ENCODE data around the gene PKLR. TPM values are rescaled to one million over a fixed set of nuclear protein-coding genes. Genes with fewer than 3 reads are reported as not detected.
"Not testable (repeated sequence)": the region's sequence is repeated elsewhere in the genome, so short reads cannot be mapped to it uniquely, and the experiment has no call there.

The PKLR gene
- polyA plus RNA-seq, 1 donor: 0.09 TPM

DNA sequence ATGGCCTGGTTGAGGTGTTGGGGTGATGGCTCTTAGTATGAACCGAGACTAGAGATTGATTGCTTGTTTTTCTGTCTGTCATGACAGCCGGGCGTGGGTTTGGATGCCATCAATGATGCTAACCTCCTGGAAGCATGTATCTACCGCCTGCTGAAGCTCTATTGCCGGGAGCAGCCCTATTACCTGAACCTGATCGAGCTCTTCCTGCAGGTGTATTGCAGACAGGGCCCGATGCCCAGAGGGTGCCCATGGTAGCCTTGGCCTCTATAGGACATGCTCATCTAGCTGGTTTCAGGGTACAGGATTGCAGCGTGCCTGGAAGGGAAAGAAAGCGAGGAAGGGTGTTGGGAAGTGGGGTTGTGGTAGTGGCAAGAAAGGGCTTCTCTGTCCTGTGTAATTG is 16.8 kb upstream of the PKLR start:
- no peak for DNase-seq (ENCODE audit: low read depth)

DNA sequence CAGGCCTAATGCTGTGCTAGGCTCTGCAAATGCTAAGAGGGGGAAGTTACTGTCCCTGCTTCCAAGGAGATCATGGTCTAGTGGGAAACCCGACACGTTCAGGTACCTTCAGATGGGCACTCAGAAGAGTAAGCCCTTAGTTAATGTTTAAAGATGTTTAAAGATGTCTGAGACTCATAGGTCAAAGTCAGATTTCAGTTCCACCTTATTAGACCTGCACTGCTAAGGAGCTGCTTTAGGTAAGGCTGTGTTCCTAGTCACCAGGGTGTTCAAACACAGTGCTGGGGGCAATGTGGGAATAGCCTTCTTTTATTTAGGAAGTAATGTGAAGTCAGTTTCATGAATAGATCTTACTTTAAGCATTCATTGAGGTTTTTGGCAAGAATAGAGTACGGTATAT is 15.7 kb upstream of the PKLR start:
- DNase-seq (ENCODE audit: low read depth): no peak

DNA sequence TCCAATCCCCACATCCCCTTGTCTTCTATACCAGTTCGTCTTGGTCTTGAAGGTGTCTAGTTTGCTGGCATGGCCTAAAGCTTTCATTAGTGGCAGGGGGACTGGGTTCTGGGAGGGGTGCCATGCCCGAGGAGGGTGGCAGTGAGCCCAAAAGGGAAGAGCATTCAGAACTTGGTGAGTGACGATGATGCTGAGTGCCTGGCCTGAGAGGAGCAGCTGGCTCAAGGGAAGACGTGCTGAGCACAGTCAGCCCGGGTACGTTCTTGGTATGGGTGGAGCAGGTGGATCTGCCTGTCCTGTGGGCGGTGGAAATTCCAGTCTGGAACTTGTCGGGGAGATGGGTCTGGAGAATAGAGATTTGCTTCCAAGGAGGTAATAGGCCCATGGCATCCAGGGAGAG is 12.0 kb upstream of the PKLR start:
- DNase-seq (ENCODE audit: low read depth): no peak

DNA sequence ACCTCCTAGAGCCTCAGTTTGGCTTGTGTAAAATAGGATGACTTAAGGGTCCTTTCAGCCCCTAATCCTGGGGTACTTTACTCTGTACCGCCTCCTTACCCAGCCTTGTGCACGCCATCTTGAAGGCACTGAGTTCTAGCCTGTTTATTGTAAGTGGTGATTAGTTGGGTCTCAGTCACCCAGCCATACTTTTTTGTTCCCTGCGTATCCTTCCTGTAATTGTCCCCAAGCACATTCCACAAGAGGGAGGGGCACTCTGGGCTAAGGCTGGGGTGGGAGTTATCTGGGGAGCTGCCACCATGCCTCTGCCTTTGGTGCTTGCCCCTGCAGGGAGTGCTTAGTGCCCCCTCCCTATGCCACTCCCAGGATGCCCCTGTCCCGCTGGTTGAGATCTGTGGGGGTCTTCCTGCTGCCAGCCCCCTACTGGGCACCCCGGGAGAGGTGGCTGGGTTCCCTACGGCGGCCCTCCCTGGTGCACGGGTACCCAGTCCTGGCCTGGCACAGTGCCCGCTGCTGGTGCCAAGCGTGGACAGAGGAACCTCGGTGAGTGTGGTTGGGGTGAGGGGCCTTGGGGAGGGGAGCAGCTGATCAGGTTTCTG is 8.3 kb upstream of the PKLR start:
- DNase-seq (ENCODE audit: low read depth): no peak

DNA sequence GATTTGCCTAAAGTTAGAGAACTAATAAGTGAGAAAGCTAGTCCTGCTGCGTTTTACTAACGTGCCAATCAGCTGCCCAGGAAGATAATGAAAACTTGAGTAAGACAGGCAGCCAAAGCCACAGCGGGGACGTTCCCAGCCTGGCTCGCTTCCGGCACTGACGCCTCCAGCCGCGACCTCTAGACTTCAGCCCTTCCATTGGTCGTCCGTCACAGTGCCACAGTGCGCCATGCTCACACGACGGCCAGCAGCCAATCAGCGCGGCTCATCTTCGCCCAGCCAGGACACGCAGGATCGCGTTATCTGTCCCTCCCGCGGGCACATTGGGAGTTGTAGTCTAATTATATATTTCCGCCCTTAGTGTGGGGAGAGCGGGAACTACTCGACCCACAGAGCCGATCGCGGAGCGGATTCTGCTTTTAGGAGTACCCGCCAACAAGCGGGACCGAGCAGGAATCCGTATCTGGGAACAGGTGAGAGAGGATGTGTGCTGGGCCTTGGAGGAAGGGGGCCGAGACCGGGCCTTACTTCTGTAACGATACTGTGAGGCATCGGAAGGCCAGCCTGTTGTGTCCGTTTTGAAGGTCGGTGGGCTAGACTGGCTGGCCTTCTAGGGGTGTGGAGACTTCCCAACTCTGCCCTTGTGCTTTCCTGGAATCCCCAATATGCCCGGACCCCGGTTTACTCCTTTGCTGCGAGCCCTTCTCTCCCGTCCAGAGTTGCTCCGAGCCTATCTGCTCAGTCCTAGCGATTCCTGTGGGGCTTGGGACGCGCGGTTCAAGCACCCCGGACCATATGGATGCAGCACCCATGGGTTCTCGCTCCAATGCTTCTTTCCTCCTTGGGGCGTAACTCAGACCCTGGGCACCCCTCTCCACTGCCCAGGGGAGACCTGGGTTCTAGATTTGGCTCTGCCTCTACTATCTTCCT is 7.5 kb upstream of the PKLR start, which contains the start of gene FDPS:
TSS of gene FDPS (plus strand) at position 374 of the 930 bp plus-strand sequence. CDS start 924 bp downstream, outside the sequence.
- DNase-seq (ENCODE audit: low read depth): peak; percentile 98

GRCh38 chr1:155307247-155307740 is 6.1 kb upstream of the PKLR start:
- DNase-seq (ENCODE audit: low read depth): no peak

DNA sequence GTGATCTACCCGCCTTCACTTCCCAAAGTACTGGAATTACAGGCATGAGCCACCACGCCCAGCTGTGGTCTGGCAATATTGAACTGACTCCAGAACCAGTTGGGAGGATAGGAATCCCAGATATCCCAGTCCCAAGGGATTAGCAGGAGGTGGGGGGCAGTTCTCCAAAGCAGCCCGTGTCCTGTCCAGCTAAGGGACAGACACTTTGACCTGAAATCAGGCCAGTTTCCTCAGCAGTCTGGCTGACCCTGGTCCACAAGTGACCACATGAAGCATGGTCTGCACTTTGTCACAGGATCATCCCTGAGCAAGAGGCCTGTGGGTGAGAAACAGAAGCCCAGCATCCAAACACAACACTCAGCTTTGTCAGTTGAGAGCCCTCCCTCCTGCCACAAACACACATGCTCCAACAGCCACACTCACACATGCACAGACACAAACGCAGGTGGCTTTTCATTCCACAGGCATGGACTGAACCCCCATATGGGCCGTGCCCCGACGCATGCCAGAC is 4.7 kb upstream of the PKLR start:
- DNase-seq (ENCODE audit: low read depth): no peak

GRCh38 chr1:155304558-155305063 is 3.4 kb upstream of the PKLR start:
- DNase-seq (ENCODE audit: low read depth): no peak

- DNase-seq (ENCODE audit: low read depth): no peak
Observed at GRCh38 chr1:155300553-155301329, 497 bp downstream of the PKLR start.

GRCh38 chr1:155300024-155300423 is 1.2 kb downstream of the PKLR start:
- no peak for DNase-seq (ENCODE audit: low read depth)

DNA sequence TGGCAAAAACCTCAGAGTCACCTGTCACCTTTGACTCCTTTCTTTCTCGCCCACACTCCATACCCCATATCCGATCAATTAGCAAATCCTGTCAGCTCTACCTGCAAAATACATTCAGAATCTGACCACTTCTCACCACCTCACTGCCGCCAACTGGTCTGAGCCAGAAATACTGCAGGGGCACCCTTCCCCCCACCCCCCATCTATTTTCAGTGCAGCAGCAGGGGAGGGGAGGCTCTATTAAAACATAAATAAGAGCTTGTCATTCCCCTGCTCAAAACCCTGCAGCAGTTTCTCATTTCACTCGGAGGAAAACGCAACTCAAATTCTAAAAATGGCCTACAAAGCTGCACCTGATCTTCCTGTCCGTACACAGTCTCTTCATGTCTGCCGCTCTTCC is 3.9 kb downstream of the PKLR start:
- DNase-seq (ENCODE audit: low read depth): no peak

- DNase-seq (ENCODE audit: low read depth): no peak
Observed at GRCh38 chr1:155296661-155297060, 4.6 kb downstream of the PKLR start.

GRCh38 chr1:155295942-155296267 is 5.3 kb downstream of the PKLR start:
- DNase-seq (ENCODE audit: low read depth): no peak

DNA sequence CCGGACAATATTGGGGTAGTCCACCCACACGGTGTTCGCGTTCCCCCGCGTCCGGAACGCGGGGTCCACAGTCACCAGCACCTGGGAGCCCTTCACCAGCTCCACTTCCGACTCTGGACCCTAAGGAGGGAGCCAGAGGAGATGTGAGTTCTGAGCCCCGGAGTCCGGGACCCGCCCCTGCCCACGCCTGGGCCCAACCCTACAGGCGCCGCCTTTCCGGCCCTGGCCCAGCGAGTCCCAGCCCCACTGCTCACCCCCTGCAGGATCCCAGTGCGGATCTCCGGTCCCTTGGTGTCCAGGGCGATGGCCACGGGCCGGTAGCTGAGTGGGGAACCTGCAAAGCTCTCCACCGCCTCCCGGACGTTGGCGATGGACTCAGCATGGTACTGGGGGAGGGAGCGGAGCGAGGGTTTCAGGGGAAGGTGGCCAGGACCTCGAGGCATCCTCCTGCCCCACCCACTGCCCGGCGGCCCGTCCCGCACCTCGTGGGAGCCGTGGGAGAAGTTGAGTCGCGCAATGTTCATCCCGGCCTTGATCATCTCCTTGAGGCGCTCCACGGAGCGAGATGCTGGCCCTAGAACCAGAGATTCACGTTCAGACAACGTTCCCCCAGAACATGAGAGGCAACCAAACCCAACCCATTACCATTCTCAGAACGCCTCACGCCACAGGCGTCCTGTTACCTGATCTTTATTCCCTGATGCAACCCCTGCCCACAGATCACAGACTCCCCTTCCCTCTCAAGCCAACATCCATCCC is 5.9 kb downstream of the PKLR start:
- DNase-seq (ENCODE audit: low read depth): no peak

DNA sequence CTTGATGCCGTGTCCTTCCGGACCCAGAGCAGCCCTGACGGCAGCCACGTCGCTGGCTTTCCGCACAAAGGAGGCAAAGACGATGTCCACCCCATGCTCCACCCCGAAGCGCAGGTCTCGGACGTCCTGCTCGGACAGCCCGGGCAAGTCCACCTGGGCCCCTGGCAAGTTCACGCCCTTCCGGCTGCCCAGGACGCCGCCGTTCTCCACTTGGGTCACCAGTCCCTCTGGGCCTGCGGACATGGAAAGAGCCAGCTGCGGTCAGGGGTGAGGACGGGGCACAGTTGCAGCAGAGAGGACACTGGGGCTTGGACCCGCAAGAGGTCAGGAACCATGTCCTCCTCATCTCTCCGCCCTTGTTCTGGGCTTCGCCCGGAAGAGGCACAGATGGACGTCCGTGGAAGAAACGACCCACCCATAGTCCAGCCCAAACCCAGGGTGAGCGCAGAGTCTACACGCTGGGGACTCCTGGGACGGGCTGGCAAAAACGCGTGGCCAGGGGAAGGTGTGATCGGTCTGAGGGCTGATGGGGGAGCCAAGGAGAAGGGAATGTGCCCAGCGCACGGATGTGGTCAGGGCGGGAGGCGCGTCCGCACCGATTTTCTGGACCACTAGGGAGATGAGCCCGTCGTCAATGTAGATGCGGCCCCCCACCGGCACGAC is 6.6 kb downstream of the PKLR start:
- DNase-seq (ENCODE audit: low read depth): no peak

DNA sequence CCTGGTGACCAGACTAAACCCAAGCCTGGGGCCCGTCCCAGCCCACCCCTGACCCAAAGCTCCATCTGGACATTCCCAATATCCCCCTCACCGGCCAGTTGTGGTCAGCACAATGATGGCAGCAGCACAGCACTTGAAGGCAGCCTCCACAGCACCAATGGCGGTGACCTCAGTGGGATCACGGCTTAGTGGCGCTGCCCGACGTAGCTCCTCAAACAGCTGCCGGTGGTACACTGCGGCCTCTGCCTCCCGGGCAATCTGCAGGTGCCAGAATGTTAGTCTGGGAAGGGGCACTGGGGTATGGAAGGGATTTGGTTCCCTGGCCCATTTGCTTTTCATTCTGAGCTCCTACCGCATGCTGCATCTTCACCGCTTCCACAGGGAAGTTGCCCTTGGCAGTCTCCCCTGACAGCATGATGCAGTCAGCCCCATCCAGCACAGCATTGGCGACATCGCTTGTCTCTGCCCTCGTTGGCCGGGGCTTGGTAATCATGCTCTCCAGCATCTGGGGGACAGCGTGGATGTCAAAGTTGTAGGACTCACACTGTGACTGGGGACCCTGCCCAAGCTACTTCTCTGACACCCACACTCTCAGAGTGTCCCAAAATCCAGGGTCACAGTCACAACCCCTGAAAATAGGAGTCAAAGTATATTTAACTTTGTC is 8.0 kb downstream of the PKLR start:
- DNase-seq (ENCODE audit: low read depth): no peak

DNA sequence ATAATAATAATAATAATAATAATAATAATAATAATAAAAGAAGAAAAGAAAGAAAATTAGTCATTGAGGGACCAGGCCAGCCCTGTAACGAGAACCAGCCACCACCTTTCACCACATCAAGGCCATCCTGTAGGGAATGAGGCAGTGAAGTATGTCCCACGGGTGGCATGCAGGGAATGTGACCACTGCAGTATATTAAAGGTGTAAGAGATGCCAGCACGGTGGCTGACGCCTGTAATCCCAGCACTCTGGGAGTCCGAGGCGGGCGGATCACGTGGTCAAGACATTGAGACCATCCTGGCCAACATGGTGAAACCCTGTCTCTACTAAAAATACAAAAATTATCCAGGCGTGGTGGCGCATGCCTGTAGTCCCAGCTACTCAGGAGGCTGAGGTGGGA is 10.2 kb downstream of the PKLR start:
- not testable (repeated sequence) for DNase-seq (ENCODE audit: low read depth)

DNA sequence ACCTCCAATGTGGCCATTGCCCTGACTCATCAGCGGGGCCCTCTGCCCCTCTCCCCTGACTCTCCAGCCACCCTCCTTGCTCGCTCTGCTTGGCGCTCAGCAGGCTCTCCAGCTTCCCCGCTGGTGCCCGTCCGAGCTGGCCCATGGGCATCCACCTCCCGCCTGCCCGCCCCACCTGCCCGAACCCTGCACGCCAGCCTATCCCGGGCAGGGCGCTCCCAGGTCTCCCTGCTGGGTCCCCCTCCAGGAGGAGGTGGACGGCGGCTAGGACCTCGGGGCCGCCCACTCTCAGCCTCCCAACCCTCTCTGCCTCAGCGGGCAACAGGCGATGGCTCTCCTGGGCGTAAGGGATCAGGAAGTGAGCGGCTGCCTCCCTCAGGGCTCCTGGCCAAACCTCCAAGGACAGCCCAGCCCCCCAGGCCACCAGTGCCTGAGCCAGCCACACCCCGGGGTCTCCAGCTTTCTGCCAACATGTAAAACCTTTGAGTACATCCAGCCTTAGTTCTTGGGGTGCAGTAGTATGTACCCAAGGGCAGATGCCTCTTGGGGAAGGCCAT is 13.2 kb downstream of the PKLR start:
- DNase-seq (ENCODE audit: low read depth): no peak

DNA sequence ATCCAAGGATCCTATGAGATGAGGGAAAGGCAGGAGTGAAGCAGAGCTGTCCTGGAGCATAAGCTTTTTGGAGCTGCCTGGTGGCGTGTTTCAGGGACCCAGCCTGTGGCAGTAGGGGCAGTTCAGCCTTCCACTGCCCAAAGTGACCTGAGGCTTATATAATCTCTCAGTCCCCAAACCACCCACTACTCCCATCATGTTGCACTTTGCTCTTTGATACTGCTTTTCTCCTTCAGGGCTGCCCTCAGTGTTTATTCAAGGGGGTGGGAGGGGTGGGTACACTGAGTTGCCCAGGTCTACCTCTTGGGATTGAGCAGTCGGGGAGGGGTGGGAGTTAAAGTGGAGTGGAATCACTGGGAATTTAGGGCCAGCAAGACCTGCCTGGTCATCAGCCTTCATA is 14.7 kb downstream of the PKLR start:
- DNase-seq (ENCODE audit: low read depth): no peak

- DNase-seq (ENCODE audit: low read depth): no peak
Observed at GRCh38 chr1:155285631-155286044, 15.6 kb downstream of the PKLR start.
